ENCODE data around the gene STYXL1.

GRCh38 chr7:75965617-75966016 is 82.2 kb downstream of the STYXL1 start:
- TF ChIP-seq POLR2AphosphoS5 (IDR thresholded peaks at IDR 0.05) (no peak), CTCF (IDR thresholded peaks at IDR 0.05) (no peak), POLR2A (IDR thresholded peaks at IDR 0.05) (no peak), EP300 (IDR thresholded peaks at IDR 0.05) (no peak)

All from sigmoid colon (tissue), 4 donors.